HPDE6-E6E7 (cell line): ENCODE measurements around the gene CCDC89.
A peak's percentile ranks its signal among the peaks of the same experiment; 100 is the strongest.

Experiments used
- DNase-seq: peaks from one replicate; pipeline ENCODE4 v3.0.0; 2011; ENCODE audit warnings: missing footprints; ENCODE audit errors: extremely low spot score

The CCDC89 gene

GRCh38 chr11:85652786-85653447, 33.1 kb downstream of the CCDC89 start:
- no peak for DNase-seq

GRCh38 chr11:85651118-85651517, 34.9 kb downstream of the CCDC89 start:
- DNase-seq, result no peak

- peak; percentile 84 for DNase-seq
Observed at GRCh38 chr11:85647604-85648299, 38.2 kb downstream of the CCDC89 start, which contains the start of gene TMEM126A. TMEM126A (plus strand) TSS chr11:85647967; CDS start chr11:85650256, 2,289 bp downstream.

GRCh38 chr11:85647078-85647477, 38.9 kb downstream of the CCDC89 start:
- DNase-seq, result no peak

GRCh38 chr11:85643191-85643614, 42.8 kb downstream of the CCDC89 start:
- no peak for DNase-seq

- no peak for DNase-seq
Observed at GRCh38 chr11:85634747-85635146, 51.2 kb downstream of the CCDC89 start.
